Adrenal gland (tissue), 12 donors: ENCODE data around the gene ZNF697. TPM values are rescaled to one million over a fixed set of nuclear protein-coding genes. Genes with fewer than 3 reads are reported as not detected.
"Not testable (repeated sequence)": the region's sequence is repeated elsewhere in the genome, so short reads cannot be mapped to it uniquely, and the experiment has no call there.

ENCODE experiments used
- DNase-seq, 7 donors: peaks; one replicate each; pipeline ENCODE4 v3.0.0-alpha.2; 2019 to 2020
- H3K27ac ChIP-seq, 5 donors: fragments of 200-600 bp; sonication (generic) in 4 of 5; 1 replicate in 3 of 5; 2 replicates in 2 of 5; pipeline versions ENCODE4 v1.5.1 to v1.8.0; 2016 to 2020; ENCODE audit warnings: mild to moderate bottlenecking in 1 of 5
- H3K27me3 ChIP-seq: fragments of 200-600 bp; 2 replicates; pipeline ENCODE4 v1.8.0; 2021
- H3K36me3 ChIP-seq, 2 donors: fragments of 200-600 bp; replicated peaks in 1 of 2; 1 replicate in 1 of 2; 2 replicates in 1 of 2; pipeline versions ENCODE4 v1.5.1 to v1.8.0; 2018 to 2022
- H3K4me1 ChIP-seq, 2 donors: fragments of 200-600 bp; replicated peaks in 1 of 2; 1 replicate in 1 of 2; 2 replicates in 1 of 2; pipeline versions ENCODE4 v1.5.1 to v1.8.0; 2018 to 2021
- H3K4me3 ChIP-seq, 4 donors: fragments of 200-600 bp; sonication (generic) in 3 of 4; one replicate each; pipeline ENCODE4 v1.5.1; 2016 to 2018
- H3K9me3 ChIP-seq, 3 donors: fragments of 200-600 bp; sonication (generic) in 1 of 3; replicated peaks in 1 of 3; 1 replicate in 2 of 3; 2 replicates in 1 of 3; pipeline versions ENCODE4 v1.5.1 to v1.8.0; 2016 to 2021
- CTCF ChIP-seq, 6 experiments: fragments of 450-650 bp in 4 of 6; fragments of 200-600 bp in 2 of 6; sonication (generic) in 1 of 6; IDR thresholded peaks; 1 replicate in 5 of 6; 2 replicates in 1 of 6; pipeline versions ENCODE4 v1.5.1 to v1.8.0; 2016 to 2021; ENCODE audit warnings: antibody characterized with exemption in 6 of 6, mild to moderate bottlenecking in 2 of 6, moderate library complexity in 1 of 6
- POLR2A ChIP-seq, 2 donors: fragments of 450-650 bp; IDR thresholded peaks; one replicate each; pipeline ENCODE4 v1.6.1; 2017; ENCODE audit warnings: antibody characterized with exemption in 2 of 2, mild to moderate bottlenecking in 2 of 2, moderate library complexity in 1 of 2
- WGBS, 4 donors: extraction: QIAGEN DNeasy Blood & Tissue Kit in 2 of 4; methylation state at CpG; one replicate each; pipeline versions ENCODE4 v1.1.5 to v1.1.7; 2013 to 2017; 5-methylcytosine and 5-hydroxymethylcytosine counted together
- intact Hi-C, 2 donors: fragments of 100-400 bp; cut with DNase I; formaldehyde crosslinking; loops; one replicate each; pipeline versions ENCODE4 v1.14.1 to v1.15.0; 2022 to 2023
- polyA plus RNA-seq, 3 donors: library from polyadenylated mRNA; stranded (reverse); fragments of 200-250 nt in 2 of 3; fragments of 350-450 nt in 1 of 3; fragmentation: Illumina TruSeq in 1 of 3; extraction: RNeasy Lipid Tissue Mini Kit (QIAGEN cat#74804) in 1 of 3; gene quantifications; one replicate each; pipeline ENCODE4 v1.2.3, GENCODE V29; 2013 to 2014
- total RNA-seq, 9 donors: library from RNA; depleted of rRNA in 4 of 9; stranded (reverse); fragments of >200 nt in 4 of 9; fragments of 120-200 nt in 1 of 9; fragmentation: NEBNext Ultra II Directional in 1 of 9; extraction: Animal tissue kit (Norgen Biotek cat#: 25700) in 1 of 9; gene quantifications; one replicate each; pipeline versions ENCODE4 v1.1.0 to v1.2.4, GENCODE V29; 2013 to 2023
- donor health status: healthy with polysubstance abuse.
- donor health status: Bipolar disorder and iron deficiency.
- donor health status: DM: yes; HTN: yes; CAD: no.
- donor health status: DM: no; HTN: no; CAD: no.
- donor health status: DM: no; HTN: no; CAD: no.
- donor health status: DM: yes; HTN: yes; CAD: no.

Gene ZNF697
- total and polyA plus RNA-seq, 12 donors, result 1.7 to 14.5 (median 5.3) TPM

- Histone ChIP-seq H3K36me3 (no peaks in the 10 kb centered on the region), H3K27ac (no peak overlapping the region), H3K4me1 (no peaks in the 10 kb centered on the region), H3K9me3 (no peaks in the 10 kb centered on the region), H3K4me3 (no peak overlapping the region), H3K27me3 (no peaks in the 10 kb centered on the region)
- TF ChIP-seq CTCF (IDR thresholded peaks at IDR 0.05) (no peak), POLR2A (IDR thresholded peaks at IDR 0.05) (no peak)
- peak in 1 of 7 donors; percentile 3 for DNase-seq
- WGBS, 4 donors, result 96 to 100% (median 98%) methylated on average over 3 of the region's 3 CpGs
- intact Hi-C loops, result loop anchor here in 1 of 2 donors (10.0 kb wide), 1 partner anchor 121 kb away; no protein-coding TSS in a partner anchor
These were observed 42.4 kb downstream of the ZNF697 start for GRCh38 chr1:119605686-119606085.

- not testable (repeated sequence) for H3K36me3 ChIP-seq, H3K27me3 ChIP-seq, H3K27ac ChIP-seq, H3K4me1 ChIP-seq, H3K4me3 ChIP-seq, H3K9me3 ChIP-seq
- intact Hi-C loops, result loop anchor here in 1 of 2 donors (10.0 kb wide), 1 partner anchor 120 kb away; no protein-coding TSS in a partner anchor
- peak in 1 of 7 donors; percentile 15 for DNase-seq
- 73 to 80% (median 78%) methylated on average over 8 of the region's 8 CpGs for WGBS, 4 donors
These were observed 43.0 kb downstream of the ZNF697 start for GRCh38 chr1:119605080-119605479.

GRCh38 chr1:119603695-119604094 is 44.4 kb downstream of the ZNF697 start:
- 92 to 97% (median 95%) methylated on average over 6 of the region's 6 CpGs for WGBS, 4 donors
- intact Hi-C loops, result loop anchor here in 1 of 2 donors (10.0 kb wide), 1 partner anchor 119 kb away; no protein-coding TSS in a partner anchor
- DNase-seq, result no peak

GRCh38 chr1:119603241-119603640 is 44.8 kb downstream of the ZNF697 start:
- not testable (repeated sequence) for H3K27ac ChIP-seq, H3K36me3 ChIP-seq, H3K4me1 ChIP-seq, H3K27me3 ChIP-seq, H3K9me3 ChIP-seq, H3K4me3 ChIP-seq
- WGBS, 4 donors, result 85 to 93% (median 91%) methylated on average over 3 of the region's 3 CpGs
- DNase-seq, result peak in 1 of 7 donors; percentile 20
- intact Hi-C loops, result loop anchor here in 1 of 2 donors (10.0 kb wide), 1 partner anchor 118 kb away; no protein-coding TSS in a partner anchor

More at GRCh38 chr1:119603695-119604094, 44.4 kb downstream of the ZNF697 start:
- Histone ChIP-seq H3K27ac (no peak overlapping the region), H3K4me1 (no peaks in the 10 kb centered on the region), H3K4me3 (no peak overlapping the region), H3K27me3 (no peaks in the 10 kb centered on the region), H3K9me3 (no peaks in the 10 kb centered on the region), H3K36me3 (no peaks in the 10 kb centered on the region)
- no peak for TF ChIP-seq CTCF (IDR thresholded peaks at IDR 0.05)

GRCh38 chr1:119602789-119603188 is 45.3 kb downstream of the ZNF697 start:
- H3K9me3 ChIP-seq, H3K4me1 ChIP-seq, DNase-seq, H3K36me3 ChIP-seq, H3K27ac ChIP-seq, H3K4me3 ChIP-seq, H3K27me3 ChIP-seq: not testable (repeated sequence)
- intact Hi-C loops, result loop anchor here in 1 of 2 donors (10.0 kb wide), 1 partner anchor 118 kb away; no protein-coding TSS in a partner anchor
- 77 to 85% (median 81%) methylated on average over 3 of the region's 3 CpGs for WGBS, 4 donors

- no peaks in the 10 kb centered on the region for H3K9me3 ChIP-seq
- no peaks in the 10 kb centered on the region for H3K36me3 ChIP-seq
- WGBS, 4 donors, result 67 to 86% (median 77%) methylated on average over 2 of the region's 2 CpGs
- H3K4me3 ChIP-seq, result no peak overlapping the region
- DNase-seq, result no peak
- no peaks in the 10 kb centered on the region for H3K27me3 ChIP-seq
- intact Hi-C loops, result loop anchor here in 1 of 2 donors (10.0 kb wide), 1 partner anchor 117 kb away; no protein-coding TSS in a partner anchor
- TF ChIP-seq CTCF (IDR thresholded peaks at IDR 0.05), result no peak
- no peak for TF ChIP-seq POLR2A (IDR thresholded peaks at IDR 0.05)
- H3K27ac ChIP-seq, result no peak overlapping the region
- H3K4me1 ChIP-seq, result no peaks in the 10 kb centered on the region
These were observed 45.9 kb downstream of the ZNF697 start for GRCh38 chr1:119602169-119602568.
